Activated CD4-positive, alpha-beta T cell treated with anti-CD3 and anti-CD28 coated beads for 36 hours (primary cell): ENCODE measurements around the gene SLC29A3. TPM values are rescaled to one million over a fixed set of nuclear protein-coding genes. Genes with fewer than 3 reads are reported as not detected.

Experiments used
- ATAC-seq: fragments of 200-7000 bp; cut with Tn5 transposase; one replicate; pipeline ENCODE4 v1.10.0; 2021; ENCODE audit warnings: mild to moderate bottlenecking, moderate library complexity
- CTCF ChIA-PET: fragments of 350-600 bp; sonication (Branson Sonifier 250); formaldehyde crosslinking; loops from one replicate; lab custom pipeline; 2021; ENCODE audit warnings: antibody characterized with exemption; lab: Charles Lee
- POLR2A ChIA-PET: fragments of 350-600 bp; sonication (Branson Sonifier 250); formaldehyde crosslinking; loops from one replicate; lab custom pipeline; 2021; ENCODE audit warnings: antibody characterized with exemption, inconsistent platforms; lab: Charles Lee
- DNase-seq: peaks from one replicate; pipeline ENCODE4 v3.0.0-alpha.2; 2020
- H3K27ac Mint-ChIP-seq: one replicate; pipeline ENCODE4 v1.8.0; 2021; ENCODE audit warnings: mixed read lengths
- H3K27me3 Mint-ChIP-seq: one replicate; pipeline ENCODE4 v1.8.0; 2021; ENCODE audit warnings: mixed read lengths
- H3K36me3 Mint-ChIP-seq: one replicate; pipeline ENCODE4 v1.8.0; 2021; ENCODE audit warnings: low read depth, mixed read lengths
- H3K4me1 Mint-ChIP-seq: one replicate; pipeline ENCODE4 v1.8.0; 2021; ENCODE audit warnings: mixed read lengths
- H3K4me3 Mint-ChIP-seq: one replicate; pipeline ENCODE4 v1.8.0; 2021; ENCODE audit warnings: mild to moderate bottlenecking, moderate library complexity, mixed read lengths
- H3K9me3 Mint-ChIP-seq: one replicate; pipeline ENCODE4 v1.8.0; 2021; ENCODE audit warnings: low read depth, mixed read lengths
- intact Hi-C, 2 experiments: fragments of 100-400 bp; cut with DNase I in 1 of 2; cut with micrococcal nuclease in 1 of 2; formaldehyde crosslinking; loops; one replicate each; pipeline versions ENCODE4 v1.14.2 to v1.15.1; 2022 to 2024; cut with DNase I, micrococcal nuclease
- total RNA-seq, 2 experiments: library from RNA; stranded (reverse); gene quantifications; one replicate each; pipeline ENCODE4 v1.2.3, GENCODE V29; 2021

SLC29A3 gene
- total RNA-seq, 2 experiments from 2014 or later: 2.4 to 2.6 TPM

GRCh38 chr10:71302874-71303568, 16.0 kb upstream of the SLC29A3 start:
- Mint-ChIP-seq H3K9me3 (no peaks in the 10 kb centered on the region), H3K4me3 (no peak overlapping the region), H3K27ac (no peak overlapping the region), H3K4me1 (peaks cover 6% of the 10 kb centered on the region), H3K36me3 (no peaks in the 10 kb centered on the region), H3K27me3 (peaks cover 2% of the 10 kb centered on the region)
- DNase-seq: no peak
- intact Hi-C loops: no loop called here
- peak; percentile 80 for ATAC-seq
- CTCF ChIA-PET: interaction anchor here (0.9 kb wide), 1 partner anchor 111 kb away, joined by 6 read pairs; no protein-coding TSS in a partner anchor
- POLR2A ChIA-PET: interaction anchor here (0.7 kb wide), 1 partner anchor 213 kb away, joined by 3 read pairs; no protein-coding TSS in a partner anchor

- CTCF ChIA-PET: no interaction called here
- POLR2A ChIA-PET: no interaction called here
- no peak for DNase-seq
Measured at GRCh38 chr10:71303569-71303907, 15.5 kb upstream of the SLC29A3 start.

GRCh38 chr10:71304914-71305313, 14.1 kb upstream of the SLC29A3 start:
- CTCF ChIA-PET: interaction anchor here (1.3 kb wide), 1 partner anchor 9 kb away, joined by 5 read pairs; no protein-coding TSS in a partner anchor
- ATAC-seq (no peak), DNase-seq (no peak)
- Mint-ChIP-seq H3K4me1 (peaks cover under 1% of the 10 kb centered on the region), H3K27me3 (no peaks in the 10 kb centered on the region), H3K4me3 (no peak overlapping the region), H3K27ac (no peak overlapping the region), H3K36me3 (no peaks in the 10 kb centered on the region), H3K9me3 (no peaks in the 10 kb centered on the region)
- intact Hi-C loops: no loop called here
- POLR2A ChIA-PET: interaction anchor here (0.6 kb wide), 1 partner anchor 407 kb away, joined by 3 read pairs; no protein-coding TSS in a partner anchor

More at GRCh38 chr10:71303569-71303907, 15.5 kb upstream of the SLC29A3 start:
- ATAC-seq: no peak
- H3K36me3 Mint-ChIP-seq: no peaks in the 10 kb centered on the region
- peaks cover 6% of the 10 kb centered on the region for H3K4me1 Mint-ChIP-seq
- H3K4me3 Mint-ChIP-seq: no peak overlapping the region
- H3K27me3 Mint-ChIP-seq: peaks cover 2% of the 10 kb centered on the region
- no peaks in the 10 kb centered on the region for H3K9me3 Mint-ChIP-seq
- intact Hi-C loops: no loop called here
- H3K27ac Mint-ChIP-seq: no peak overlapping the region

GRCh38 chr10:71306979-71307378, 12.1 kb upstream of the SLC29A3 start:
- DNase-seq (no peak), ATAC-seq (no peak)
- no peaks in the 10 kb centered on the region for H3K36me3 Mint-ChIP-seq
- CTCF ChIA-PET: interaction anchor here (1.5 kb wide), 1 partner anchor 9 kb away, joined by 5 read pairs; no protein-coding TSS in a partner anchor
- intact Hi-C loops: no loop called here
- H3K27me3 Mint-ChIP-seq: peaks cover 4% of the 10 kb centered on the region
- no peak overlapping the region for H3K4me3 Mint-ChIP-seq
- no peaks in the 10 kb centered on the region for H3K4me1 Mint-ChIP-seq
- H3K27ac Mint-ChIP-seq: no peak overlapping the region
- POLR2A ChIA-PET: no interaction called here
- H3K9me3 Mint-ChIP-seq: no peaks in the 10 kb centered on the region

GRCh38 chr10:71307469-71308085, 11.5 kb upstream of the SLC29A3 start:
- Mint-ChIP-seq H3K36me3 (no peaks in the 10 kb centered on the region), H3K4me3 (no peak overlapping the region), H3K4me1 (no peaks in the 10 kb centered on the region), H3K27me3 (peaks cover 4% of the 10 kb centered on the region), H3K27ac (no peak overlapping the region), H3K9me3 (no peaks in the 10 kb centered on the region)
- ChIA-PET POLR2A (no interaction called here), CTCF (interaction anchor here (1.5 kb wide), 1 partner anchor 8 kb away, joined by 5 read pairs; no protein-coding TSS in a partner anchor)
- DNase-seq (no peak), ATAC-seq (no peak)
- intact Hi-C loops: no loop called here

- Mint-ChIP-seq H3K4me3 (no peak overlapping the region), H3K36me3 (no peaks in the 10 kb centered on the region), H3K27me3 (peaks cover 6% of the 10 kb centered on the region), H3K27ac (no peak overlapping the region), H3K9me3 (no peaks in the 10 kb centered on the region), H3K4me1 (no peaks in the 10 kb centered on the region)
- CTCF ChIA-PET: interaction anchor here (2.0 to 2.7 kb wide), 2 partner anchors 11 to 262 kb away, joined by 5 to 12 read pairs; partner anchors contain the start of gene SLC29A3
- DNase-seq (no peak), ATAC-seq (no peak)
- POLR2A ChIA-PET: no interaction called here
- intact Hi-C loops: no loop called here
Measured at GRCh38 chr10:71308244-71308643, 10.8 kb upstream of the SLC29A3 start.

- POLR2A ChIA-PET: no interaction called here
- Mint-ChIP-seq H3K4me1 (no peaks in the 10 kb centered on the region), H3K4me3 (no peak overlapping the region), H3K36me3 (no peaks in the 10 kb centered on the region), H3K27me3 (peaks cover 7% of the 10 kb centered on the region), H3K27ac (no peak overlapping the region), H3K9me3 (no peaks in the 10 kb centered on the region)
- intact Hi-C loops: no loop called here
- DNase-seq: no peak
- no peak for ATAC-seq
- CTCF ChIA-PET: interaction anchor here (0.7 to 2.7 kb wide), 3 partner anchors 10 to 386 kb away, joined by 3 to 12 read pairs (median 5); partner anchors contain the start of gene SLC29A3
Measured at GRCh38 chr10:71308985-71309384, 10.1 kb upstream of the SLC29A3 start.

GRCh38 chr10:71309919-71310318, 9.1 kb upstream of the SLC29A3 start:
- DNase-seq: no peak
- no peaks in the 10 kb centered on the region for H3K9me3 Mint-ChIP-seq
- no peak overlapping the region for H3K27ac Mint-ChIP-seq
- no peaks in the 10 kb centered on the region for H3K4me1 Mint-ChIP-seq
- POLR2A ChIA-PET: no interaction called here
- CTCF ChIA-PET: interaction anchor here (0.5 to 2.7 kb wide), 3 partner anchors 9 to 260 kb away, joined by 4 to 12 read pairs (median 5); partner anchors contain the start of gene SLC29A3
- H3K27me3 Mint-ChIP-seq: peaks cover 7% of the 10 kb centered on the region
- intact Hi-C loops: loop anchor here (5.0 to 10.0 kb wide), 3 partner anchors 295 to 737 kb away; no protein-coding TSS in a partner anchor
- H3K36me3 Mint-ChIP-seq: no peaks in the 10 kb centered on the region
- H3K4me3 Mint-ChIP-seq: no peak overlapping the region
- ATAC-seq: no peak

GRCh38 chr10:71312220-71312619, 6.8 kb upstream of the SLC29A3 start:
- DNase-seq (no peak), ATAC-seq (no peak)
- ChIA-PET CTCF (interaction anchor here (0.6 to 1.8 kb wide), 3 partner anchors 103 to 259 kb away, joined by 3 to 7 read pairs (median 3); no protein-coding TSS in a partner anchor), POLR2A (no interaction called here)
- H3K9me3 Mint-ChIP-seq: no peaks in the 10 kb centered on the region
- no peak overlapping the region for H3K4me3 Mint-ChIP-seq
- intact Hi-C loops: loop anchor here (5.0 to 10.0 kb wide), 3 partner anchors 293 to 735 kb away; no protein-coding TSS in a partner anchor
- no peaks in the 10 kb centered on the region for H3K36me3 Mint-ChIP-seq
- no peak overlapping the region for H3K27ac Mint-ChIP-seq
- H3K27me3 Mint-ChIP-seq: peaks cover 7% of the 10 kb centered on the region
- peaks cover 14% of the 10 kb centered on the region for H3K4me1 Mint-ChIP-seq

GRCh38 chr10:71312811-71313789, 6.0 kb upstream of the SLC29A3 start:
- ATAC-seq (no peak), DNase-seq (no peak)
- Mint-ChIP-seq H3K4me3 (no peak overlapping the region), H3K27ac (no peak overlapping the region), H3K27me3 (peaks cover 7% of the 10 kb centered on the region), H3K4me1 (peaks cover 14% of the 10 kb centered on the region), H3K36me3 (no peaks in the 10 kb centered on the region), H3K9me3 (no peaks in the 10 kb centered on the region)
- intact Hi-C loops: loop anchor here (5.0 to 10.0 kb wide), 3 partner anchors 292 to 734 kb away; no protein-coding TSS in a partner anchor
- ChIA-PET CTCF (interaction anchor here (0.6 to 3.0 kb wide), 15 partner anchors 8 to 436 kb away, joined by 3 to 21 read pairs (median 6); no protein-coding TSS in a partner anchor), POLR2A (no interaction called here)
